Tibial nerve (tissue), 4 donors: ENCODE measurements around the gene PLXNA1.

Experiments
- CTCF ChIP-seq, 5 experiments: fragments of 200-600 bp in 3 of 5; fragments of 450-650 bp in 2 of 5; sonication (generic) in 3 of 5; IDR thresholded peaks; one replicate each; pipeline ENCODE4 v1.5.1; 2016 to 2019; ENCODE audit warnings: antibody characterized with exemption in 5 of 5, mild to moderate bottlenecking in 3 of 5, moderate library complexity in 2 of 5
- EP300 ChIP-seq, 2 donors: sonication (generic); formaldehyde crosslinking; IDR thresholded peaks; one replicate each; pipeline ENCODE4 v1.6.1; 2017; ENCODE audit warnings: antibody characterized with exemption in 2 of 2, mild to moderate bottlenecking in 1 of 2
- POLR2A ChIP-seq, 2 donors: fragments of 450-650 bp; IDR thresholded peaks; one replicate each; pipeline ENCODE4 v1.6.1; 2017; ENCODE audit warnings: antibody characterized with exemption in 2 of 2, mild to moderate bottlenecking in 2 of 2, moderate library complexity in 2 of 2

GRCh38 chr3:127012091-127012490, 29.2 kb downstream of the PLXNA1 start:
- TF ChIP-seq EP300 (IDR thresholded peaks at IDR 0.05) (no peak), POLR2A (IDR thresholded peaks at IDR 0.05) (no peak), CTCF (IDR thresholded peaks at IDR 0.05) (no peak)
